CD4-positive, alpha-beta T cell (primary cell): Measurements from ENCODE around the gene SERPINI1. TPM values are rescaled to one million over a fixed set of nuclear protein-coding genes. Genes with fewer than 3 reads are reported as not detected.

Experiments used
- ATAC-seq: fragments of 200-7000 bp; cut with Tn5 transposase; one replicate; pipeline ENCODE4 v1.10.0; 2022; ENCODE audit warnings: mild to moderate bottlenecking; ENCODE audit not compliant: poor library complexity
- CTCF ChIA-PET: fragments of 350-600 bp; sonication (Branson Sonifier 250); formaldehyde crosslinking; loops from one replicate; lab custom pipeline; 2021; ENCODE audit warnings: antibody characterized with exemption, inconsistent platforms; lab: Charles Lee
- POLR2A ChIA-PET: fragments of 350-600 bp; sonication (Branson Sonifier 250); formaldehyde crosslinking; loops from one replicate; lab custom pipeline; 2021; ENCODE audit warnings: antibody characterized with exemption, inconsistent platforms; lab: Charles Lee
- DNase-seq, 14 experiments: peaks; one replicate each; pipeline ENCODE4 v3.0.0-alpha.2; 2013 to 2020; ENCODE audit warnings: mixed read lengths in 2 of 14
- H3K27ac ChIP-seq, 2 donors: one replicate each; pipeline versions ENCODE4 v1.5.1 to v1.7.0; 2013; ENCODE audit warnings: low read length in 2 of 2, low read depth in 1 of 2, mild to moderate bottlenecking in 1 of 2
- H3K27me3 ChIP-seq, 2 experiments: 1 replicate in 1 of 2; 2 replicates in 1 of 2; pipeline versions ENCODE4 v1.6.1 to v1.7.0; 2013; ENCODE audit warnings: low read length in 2 of 2, control low read depth in 1 of 2, mild to moderate bottlenecking in 1 of 2, moderate library complexity in 1 of 2; ENCODE audit not compliant: insufficient read depth in 2 of 2, control insufficient read depth in 1 of 2
- H3K36me3 ChIP-seq: one replicate; pipeline ENCODE4 v1.6.1; 2013; ENCODE audit warnings: low read length, control low read depth; ENCODE audit not compliant: insufficient read depth
- H3K4me1 ChIP-seq: one replicate; pipeline ENCODE4 v1.6.1; 2013; ENCODE audit warnings: low read length, control low read depth; ENCODE audit not compliant: insufficient read depth
- H3K4me3 ChIP-seq: one replicate; pipeline ENCODE4 v1.5.1; 2013; ENCODE audit warnings: mild to moderate bottlenecking, low read length, moderate library complexity
- H3K9me3 ChIP-seq, 2 experiments: 1 replicate in 1 of 2; 2 replicates in 1 of 2; pipeline versions ENCODE4 v1.6.1 to v1.7.0; 2013; ENCODE audit warnings: low read length in 2 of 2, mild to moderate bottlenecking in 2 of 2, control low read depth in 1 of 2, moderate library complexity in 1 of 2; ENCODE audit not compliant: control insufficient read depth in 1 of 2, insufficient read depth in 1 of 2
- H3K27ac Mint-ChIP-seq: one replicate; pipeline ENCODE4 v1.8.0; 2020; ENCODE audit warnings: mixed read lengths
- H3K27me3 Mint-ChIP-seq: one replicate; pipeline ENCODE4 v1.8.0; 2021; ENCODE audit warnings: mixed read lengths
- H3K36me3 Mint-ChIP-seq: one replicate; pipeline ENCODE4 v1.8.0; 2021; ENCODE audit warnings: low read depth, mixed read lengths
- H3K4me1 Mint-ChIP-seq: one replicate; pipeline ENCODE4 v1.8.0; 2021; ENCODE audit warnings: low read depth, mixed read lengths
- H3K4me3 Mint-ChIP-seq: one replicate; pipeline ENCODE4 v1.8.0; 2020; ENCODE audit warnings: mild to moderate bottlenecking, mixed read lengths
- H3K9me3 Mint-ChIP-seq: one replicate; pipeline ENCODE4 v1.8.0; 2020; ENCODE audit warnings: mixed read lengths
- intact Hi-C, 2 experiments: fragments of 100-400 bp; cut with DNase I in 1 of 2; cut with micrococcal nuclease in 1 of 2; formaldehyde crosslinking; loops; one replicate each; pipeline versions ENCODE4 v1.15.1 to v1.9.0; 2023 to 2025; cut with DNase I, micrococcal nuclease
- total RNA-seq, 174 experiments: library from RNA in 2 of 174; stranded (reverse) in 2 of 174; gene quantifications; one replicate each; pipeline ENCODE4 v1.2.3 and lab custom pipeline; 2021 to 2026
- TF ChIP-seq, protein P1 (sequence below): fragments of 200-600 bp; IDR thresholded peaks from one replicate; pipeline ENCODE4 v1.8.0; 2022; ENCODE audit warnings: antibody characterized with exemption, mild to moderate bottlenecking

Gene SERPINI1
- total RNA-seq, 2 experiments from 2014 or later: 0.64 to 0.66 TPM

DNA sequence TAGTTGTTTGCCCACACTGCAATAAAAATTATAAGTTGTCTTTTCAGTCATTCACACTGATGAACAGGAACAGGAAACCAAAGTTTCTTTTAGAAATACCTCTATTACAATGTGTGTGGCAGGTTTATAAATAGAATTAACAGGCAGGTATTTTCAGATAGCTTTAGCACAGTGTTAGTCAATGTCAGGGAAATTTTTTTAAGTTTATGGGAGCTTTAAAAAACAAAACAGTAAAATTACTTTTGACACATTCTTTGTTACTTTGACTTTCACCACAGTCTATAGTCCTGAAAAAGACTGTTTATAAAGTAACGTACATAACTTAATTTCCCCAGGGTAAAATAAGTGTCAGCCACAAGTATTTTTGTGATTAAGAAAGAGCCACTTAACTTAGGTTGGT is 38.1 kb downstream of the SERPINI1 start:
- Mint-ChIP-seq H3K36me3 (no peaks in the 10 kb centered on the region), H3K9me3 (peaks cover 4% of the 10 kb centered on the region), H3K27ac (no peak overlapping the region), H3K4me3 (no peak overlapping the region), H3K27me3 (no peaks in the 10 kb centered on the region), H3K4me1 (peaks cover 8% of the 10 kb centered on the region)
- ATAC-seq (no peak), DNase-seq (no peak)
- Histone ChIP-seq H3K9me3 (peaks cover 0 to 5% of the 10 kb centered on the region in 2 experiments), H3K27ac (no peak overlapping the region), H3K36me3 (no peaks in the 10 kb centered on the region), H3K27me3 (no peaks in the 10 kb centered on the region), H3K4me1 (no peaks in the 10 kb centered on the region), H3K4me3 (no peak overlapping the region)
- ChIA-PET POLR2A (no interaction called here), CTCF (no interaction called here)
- TF ChIP-seq, protein P1, sequence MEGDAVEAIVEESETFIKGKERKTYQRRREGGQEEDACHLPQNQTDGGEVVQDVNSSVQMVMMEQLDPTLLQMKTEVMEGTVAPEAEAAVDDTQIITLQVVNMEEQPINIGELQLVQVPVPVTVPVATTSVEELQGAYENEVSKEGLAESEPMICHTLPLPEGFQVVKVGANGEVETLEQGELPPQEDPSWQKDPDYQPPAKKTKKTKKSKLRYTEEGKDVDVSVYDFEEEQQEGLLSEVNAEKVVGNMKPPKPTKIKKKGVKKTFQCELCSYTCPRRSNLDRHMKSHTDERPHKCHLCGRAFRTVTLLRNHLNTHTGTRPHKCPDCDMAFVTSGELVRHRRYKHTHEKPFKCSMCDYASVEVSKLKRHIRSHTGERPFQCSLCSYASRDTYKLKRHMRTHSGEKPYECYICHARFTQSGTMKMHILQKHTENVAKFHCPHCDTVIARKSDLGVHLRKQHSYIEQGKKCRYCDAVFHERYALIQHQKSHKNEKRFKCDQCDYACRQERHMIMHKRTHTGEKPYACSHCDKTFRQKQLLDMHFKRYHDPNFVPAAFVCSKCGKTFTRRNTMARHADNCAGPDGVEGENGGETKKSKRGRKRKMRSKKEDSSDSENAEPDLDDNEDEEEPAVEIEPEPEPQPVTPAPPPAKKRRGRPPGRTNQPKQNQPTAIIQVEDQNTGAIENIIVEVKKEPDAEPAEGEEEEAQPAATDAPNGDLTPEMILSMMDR: no peak
- intact Hi-C loops: no loop called here

- intact Hi-C loops: no loop called here
- no peaks in the 10 kb centered on the region for H3K36me3 ChIP-seq
- Mint-ChIP-seq H3K27ac (no peak overlapping the region), H3K4me1 (peaks cover 8% of the 10 kb centered on the region), H3K27me3 (no peaks in the 10 kb centered on the region), H3K4me3 (no peak overlapping the region), H3K36me3 (no peaks in the 10 kb centered on the region), H3K9me3 (peaks cover 9% of the 10 kb centered on the region)
- peaks cover 0 to 5% of the 10 kb centered on the region in 2 experiments for H3K9me3 ChIP-seq
- ChIA-PET POLR2A (interaction anchor here (0.6 kb wide), 1 partner anchor 28 kb away, joined by 3 read pairs; no protein-coding TSS in a partner anchor), CTCF (no interaction called here)
- TF ChIP-seq, protein P1: no peak
- no peak overlapping the region for H3K4me3 ChIP-seq
- H3K27me3 ChIP-seq: no peaks in the 10 kb centered on the region
- ATAC-seq (no peak), DNase-seq (no peak)
- H3K27ac ChIP-seq: no peak overlapping the region
- H3K4me1 ChIP-seq: no peaks in the 10 kb centered on the region
Observed at GRCh38 chr3:167776066-167776685, 40.7 kb downstream of the SERPINI1 start.

GRCh38 chr3:167777356-167777755 is 41.8 kb downstream of the SERPINI1 start:
- Histone ChIP-seq H3K9me3 (peaks cover 0 to 5% of the 10 kb centered on the region in 2 experiments), H3K36me3 (no peaks in the 10 kb centered on the region), H3K27ac (no peak overlapping the region), H3K4me3 (no peak overlapping the region), H3K4me1 (no peaks in the 10 kb centered on the region), H3K27me3 (no peaks in the 10 kb centered on the region)
- no peak for ATAC-seq
- CTCF ChIA-PET: no interaction called here
- H3K27ac Mint-ChIP-seq: no peak overlapping the region
- H3K36me3 Mint-ChIP-seq: no peaks in the 10 kb centered on the region
- intact Hi-C loops: no loop called here
- H3K27me3 Mint-ChIP-seq: no peaks in the 10 kb centered on the region
- TF ChIP-seq, protein P1: no peak
- POLR2A ChIA-PET: no interaction called here
- H3K9me3 Mint-ChIP-seq: peaks cover 9% of the 10 kb centered on the region
- H3K4me1 Mint-ChIP-seq: peaks cover 8% of the 10 kb centered on the region
- no peak overlapping the region for H3K4me3 Mint-ChIP-seq
- DNase-seq: no peak
